Common myeloid progenitor, CD34-positive (primary cell): ENCODE measurements around the gene MKI67.

ENCODE experiments used
- CTCF ChIA-PET: fragments of 350-600 bp; sonication (Branson Sonifier 250); formaldehyde crosslinking; loops from one replicate; lab custom pipeline; 2021; ENCODE audit warnings: antibody characterized with exemption; lab: Charles Lee
- POLR2A ChIA-PET: fragments of 350-600 bp; sonication (Branson Sonifier 250); formaldehyde crosslinking; loops from one replicate; lab custom pipeline; 2021; ENCODE audit warnings: antibody characterized with exemption; lab: Charles Lee
- DNase-seq, 3 donors: peaks; one replicate each; pipeline versions ENCODE4 v3.0.0 to v3.0.0-alpha.2; 2013
- H3K27ac ChIP-seq, 2 experiments: 1 replicate in 1 of 2; 2 replicates in 1 of 2; pipeline ENCODE4 v1.7.0; 2013; ENCODE audit warnings: inconsistent platforms in 2 of 2, low read length in 2 of 2, mild to moderate bottlenecking in 2 of 2, low read depth in 1 of 2, moderate library complexity in 1 of 2; ENCODE audit not compliant: severe bottlenecking in 2 of 2, insufficient read depth in 1 of 2, poor library complexity in 1 of 2
- H3K27me3 ChIP-seq, 5 experiments: replicated peaks in 2 of 5; 1 replicate in 3 of 5; 2 replicates in 2 of 5; pipeline versions ENCODE4 v1.6.1 to v1.7.0; 2013; ENCODE audit warnings: low read length in 4 of 5, mild to moderate bottlenecking in 2 of 5, moderate library complexity in 2 of 5, inconsistent platforms in 1 of 5; ENCODE audit not compliant: insufficient read depth in 5 of 5, control insufficient read depth in 4 of 5
- H3K36me3 ChIP-seq, 4 experiments: 1 replicate in 2 of 4; 2 replicates in 2 of 4; pipeline versions ENCODE4 v1.6.1 to v1.7.0; 2013; ENCODE audit warnings: low read length in 3 of 4, control low read depth in 1 of 4, mild to moderate bottlenecking in 1 of 4; ENCODE audit not compliant: control insufficient read depth in 4 of 4, insufficient read depth in 4 of 4
- H3K4me1 ChIP-seq, 4 experiments: 1 replicate in 3 of 4; 2 replicates in 1 of 4; pipeline versions ENCODE4 v1.6.1 to v1.7.1; 2013; ENCODE audit warnings: low read length in 3 of 4, mild to moderate bottlenecking in 3 of 4, control low read depth in 1 of 4, inconsistent platforms in 1 of 4, moderate library complexity in 1 of 4; ENCODE audit not compliant: control insufficient read depth in 4 of 4, insufficient read depth in 4 of 4; ENCODE audit errors: control extremely low read depth in 1 of 4
- H3K4me3 ChIP-seq, 7 experiments: 1 replicate in 4 of 7; 2 replicates in 3 of 7; pipeline versions ENCODE4 v1.5.1 to v1.7.0; 2013; ENCODE audit warnings: mild to moderate bottlenecking in 7 of 7, low read length in 6 of 7, moderate library complexity in 6 of 7, inconsistent platforms in 2 of 7, low read depth in 2 of 7, control low read depth in 1 of 7; ENCODE audit not compliant: insufficient read depth in 4 of 7, control insufficient read depth in 1 of 7; ENCODE audit errors: extremely low read depth in 1 of 7
- H3K9me3 ChIP-seq, 5 experiments: 1 replicate in 4 of 5; 2 replicates in 1 of 5; pipeline versions ENCODE4 v1.6.1 to v1.7.1; 2013; ENCODE audit warnings: low read length in 4 of 5, mild to moderate bottlenecking in 2 of 5, inconsistent platforms in 1 of 5, low read depth in 1 of 5, moderate library complexity in 1 of 5; ENCODE audit not compliant: control insufficient read depth in 4 of 5, insufficient read depth in 2 of 5; ENCODE audit errors: control extremely low read depth in 1 of 5
- WGBS: methylation state at CpG from one replicate; pipeline ENCODE4 v1.1.5; 2013; ENCODE audit not compliant: insufficient coverage; 5-methylcytosine and 5-hydroxymethylcytosine counted together

Gene MKI67

DNA sequence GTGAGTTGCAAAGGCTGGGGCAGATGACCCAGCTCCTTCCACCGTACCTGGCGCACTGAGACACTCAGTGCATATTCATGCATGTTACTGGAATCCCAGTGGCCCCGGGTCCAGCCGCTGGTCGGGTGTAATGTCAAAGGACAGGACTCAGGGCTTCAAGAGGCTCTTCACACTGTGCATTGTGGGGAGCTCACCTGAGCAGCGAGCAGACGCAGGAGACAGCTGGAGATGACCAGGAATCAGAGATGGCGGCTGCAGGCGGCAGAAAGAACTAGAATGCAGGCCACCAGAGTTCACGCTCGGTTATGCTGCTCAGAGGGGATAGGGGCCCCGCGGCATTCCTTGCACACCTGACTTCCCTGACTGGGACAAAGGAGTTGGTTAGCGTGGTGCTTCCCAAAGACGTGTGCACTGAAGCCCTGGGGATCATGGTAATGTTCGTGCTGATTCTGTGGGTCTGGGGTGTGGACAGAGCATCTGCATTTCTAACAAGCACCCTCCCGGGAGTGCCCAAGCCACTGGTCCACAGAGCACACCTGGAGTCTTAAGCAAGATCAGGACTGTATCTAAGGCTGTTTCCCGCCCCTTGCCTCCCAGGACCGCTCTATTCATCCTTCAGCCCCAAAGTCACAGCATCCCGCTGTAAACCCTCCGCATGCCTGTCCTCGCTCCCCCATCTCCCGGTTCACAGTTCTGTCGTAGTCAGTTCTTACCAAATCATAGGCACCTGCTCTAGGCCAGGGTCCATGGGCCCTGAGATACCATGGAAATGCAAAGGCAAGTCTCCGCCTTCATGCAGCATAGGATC is 71.0 kb downstream of the MKI67 start:
- Histone ChIP-seq H3K36me3 (peaks cover 13 to 89% (median 58%) of the 10 kb centered on the region in 4 experiments), H3K4me3 (no peak overlapping the region), H3K27ac (no peak overlapping the region), H3K9me3 (no peaks in the 10 kb centered on the region), H3K4me1 (peaks cover 11 to 49% (median 17%) of the 10 kb centered on the region in 4 experiments), H3K27me3 (no peaks in the 10 kb centered on the region)
- CTCF ChIA-PET: interaction anchor here (1.6 to 17.7 kb wide), 3 partner anchors 12 to 20 kb away, joined by 4 to 288 read pairs (median 24); no protein-coding TSS in a partner anchor
- 99% methylated on average over 23 of the region's 25 CpGs for WGBS
- POLR2A ChIA-PET: no interaction called here
- no peak for DNase-seq

DNA sequence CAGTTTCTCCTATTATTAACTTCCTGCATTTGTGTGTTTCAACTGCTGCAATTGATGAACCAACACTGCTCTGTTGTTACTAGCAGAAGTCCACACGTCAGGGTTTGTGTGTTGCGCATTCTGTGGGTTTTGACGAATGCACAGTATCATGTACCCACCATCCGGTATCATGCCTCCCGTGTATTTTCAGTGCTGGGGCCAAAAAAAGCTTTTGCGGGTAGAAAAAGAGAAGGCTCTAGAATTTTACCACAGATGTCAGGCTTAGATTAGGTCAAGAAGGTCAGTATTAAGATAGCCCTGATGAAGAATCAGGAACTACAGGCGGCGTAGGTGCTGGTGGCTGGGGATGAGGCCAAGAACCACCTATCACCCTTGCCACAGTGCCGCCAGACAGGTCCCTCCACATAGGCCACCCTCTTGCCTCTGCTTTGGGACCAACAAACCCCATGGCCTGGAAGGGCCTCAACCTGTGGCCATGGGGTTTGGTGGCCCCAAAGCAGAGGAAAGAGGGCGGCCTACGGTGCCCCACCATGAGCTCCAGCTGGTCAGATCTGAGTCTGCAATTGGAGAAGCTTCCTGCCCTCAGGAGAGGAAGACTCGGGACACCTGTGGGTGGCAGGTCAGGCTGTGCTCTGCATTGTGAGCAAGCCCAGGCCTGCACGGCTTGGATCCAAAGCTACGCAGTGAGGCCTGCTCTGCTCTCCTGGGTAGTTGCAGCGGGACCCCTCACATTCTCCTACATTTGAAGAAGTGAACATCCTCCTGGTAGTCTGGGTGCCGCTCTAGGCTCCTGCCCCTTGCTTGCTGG is 71.9 kb downstream of the MKI67 start:
- ChIA-PET CTCF (interaction anchor here (1.3 to 17.7 kb wide), 3 partner anchors 12 to 94 kb away, joined by 3 to 288 read pairs (median 9); no protein-coding TSS in a partner anchor), POLR2A (interaction anchor here (0.6 to 7.9 kb wide), 2 partner anchors 8 to 9 kb away, joined by 4 to 102 read pairs; no protein-coding TSS in a partner anchor)
- Histone ChIP-seq H3K27ac (no peak overlapping the region), H3K4me3 (no peak overlapping the region), H3K4me1 (peaks cover 15 to 48% (median 23%) of the 10 kb centered on the region in 4 experiments), H3K36me3 (peaks cover 7 to 85% (median 52%) of the 10 kb centered on the region in 4 experiments), H3K9me3 (no peaks in the 10 kb centered on the region), H3K27me3 (no peaks in the 10 kb centered on the region)
- 95% methylated on average over 16 of the region's 16 CpGs for WGBS
- DNase-seq: peak; percentile 21 to 67 (median 56)

DNA sequence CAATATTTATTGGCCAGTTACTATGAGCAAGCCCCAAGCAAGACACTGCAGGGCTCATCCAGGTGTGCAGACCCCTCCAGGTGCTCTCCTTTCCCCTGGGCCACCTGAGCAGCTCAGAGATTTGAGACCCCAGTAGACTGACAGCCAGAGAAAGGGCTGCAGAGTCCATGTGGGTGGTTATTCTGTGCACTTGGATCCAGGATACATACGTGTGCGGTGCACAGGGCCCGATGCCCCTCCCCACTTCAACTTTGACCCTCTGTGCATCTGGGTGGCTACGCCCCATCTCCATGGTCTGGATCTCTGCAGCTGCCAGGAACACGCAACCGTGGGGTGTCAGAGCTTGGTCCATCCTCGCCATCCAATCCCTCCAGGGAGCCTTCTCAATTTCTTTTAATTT is 72.9 kb downstream of the MKI67 start:
- peaks cover 6 to 76% (median 50%) of the 10 kb centered on the region in 4 experiments for H3K36me3 ChIP-seq
- POLR2A ChIA-PET: interaction anchor here (7.9 kb wide), 1 partner anchor 9 kb away, joined by 102 read pairs; no protein-coding TSS in a partner anchor

DNA sequence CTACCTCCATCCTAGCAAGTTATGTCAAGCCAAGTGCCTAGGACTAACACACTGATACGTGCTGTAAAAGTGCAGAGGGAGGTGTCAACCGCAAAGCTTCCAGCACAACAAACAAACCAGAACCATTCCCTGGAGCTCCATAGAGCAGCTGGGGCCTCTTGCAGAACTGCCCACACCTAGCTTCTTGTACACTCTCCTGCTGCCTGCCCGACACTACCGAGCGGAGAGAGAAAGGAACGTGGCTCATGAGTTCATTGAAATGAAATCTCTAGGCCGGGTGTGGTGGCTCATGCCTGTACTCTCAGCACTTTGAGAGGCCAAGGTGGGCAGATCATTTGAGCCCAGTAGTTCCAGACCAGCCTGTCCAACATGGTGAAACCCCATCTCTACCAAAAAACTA is 73.5 kb downstream of the MKI67 start:
- H3K9me3 ChIP-seq: no peaks in the 10 kb centered on the region
- 96% methylated on average over 5 of the region's 7 CpGs for WGBS
- H3K27ac ChIP-seq: no peak overlapping the region
- no peak overlapping the region for H3K4me3 ChIP-seq
- no peaks in the 10 kb centered on the region for H3K27me3 ChIP-seq
- no peak for DNase-seq
- CTCF ChIA-PET: interaction anchor here (6.9 to 17.7 kb wide), 2 partner anchors 14 to 17 kb away, joined by 77 to 288 read pairs; no protein-coding TSS in a partner anchor
- H3K4me1 ChIP-seq: peaks cover 23 to 49% (median 32%) of the 10 kb centered on the region in 4 experiments
- POLR2A ChIA-PET: interaction anchor here (7.9 kb wide), 1 partner anchor 9 kb away, joined by 102 read pairs; no protein-coding TSS in a partner anchor
- peaks cover 4 to 70% (median 46%) of the 10 kb centered on the region in 4 experiments for H3K36me3 ChIP-seq

More for the DNA sequence above, 72.9 kb downstream of the MKI67 start:
- no peak overlapping the region for H3K4me3 ChIP-seq
- H3K27me3 ChIP-seq: no peaks in the 10 kb centered on the region
- DNase-seq: no peak
- WGBS: 100% methylated on average over 1 of the region's 7 CpGs
- H3K4me1 ChIP-seq: peaks cover 19 to 48% (median 27%) of the 10 kb centered on the region in 4 experiments
- no peak overlapping the region for H3K27ac ChIP-seq
- CTCF ChIA-PET: interaction anchor here (1.3 to 17.7 kb wide), 3 partner anchors 13 to 95 kb away, joined by 3 to 288 read pairs (median 9); no protein-coding TSS in a partner anchor
- H3K9me3 ChIP-seq: no peaks in the 10 kb centered on the region

GRCh38 chr10:128051548-128051947 is 74.7 kb downstream of the MKI67 start:
- ChIA-PET CTCF (interaction anchor here (6.9 to 17.7 kb wide), 2 partner anchors 15 to 16 kb away, joined by 77 to 288 read pairs; no protein-coding TSS in a partner anchor), POLR2A (interaction anchor here (0.6 to 7.9 kb wide), 2 partner anchors 11 to 14 kb away, joined by 5 to 102 read pairs; no protein-coding TSS in a partner anchor)
- 93% methylated on average over 3 of the region's 5 CpGs for WGBS
- Histone ChIP-seq H3K27ac (no peak overlapping the region), H3K4me3 (no peak overlapping the region), H3K9me3 (no peaks in the 10 kb centered on the region), H3K27me3 (no peaks in the 10 kb centered on the region), H3K4me1 (peaks cover 33 to 61% (median 40%) of the 10 kb centered on the region in 4 experiments), H3K36me3 (peaks cover 4 to 60% (median 39%) of the 10 kb centered on the region in 4 experiments)
- DNase-seq: no peak

DNA sequence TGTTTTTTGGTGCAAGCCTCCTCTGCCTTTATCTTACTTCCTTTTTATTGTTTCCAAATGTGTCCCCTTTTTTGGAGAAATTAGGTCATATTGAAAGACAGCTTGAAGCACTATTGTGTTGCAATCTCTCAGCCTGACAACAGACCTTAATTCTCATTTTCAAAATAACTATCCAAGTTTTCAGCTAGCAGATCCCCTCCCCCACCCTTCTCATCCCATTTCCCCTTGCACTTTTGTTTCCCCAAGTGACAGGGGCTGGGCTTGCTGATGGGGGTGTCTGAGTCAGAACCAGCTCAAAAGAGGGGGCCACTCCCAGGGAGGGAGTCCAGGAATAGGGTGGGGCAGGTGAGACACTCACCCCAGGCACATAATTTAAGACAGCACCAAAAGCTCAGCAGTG is 75.3 kb downstream of the MKI67 start:
- no peaks in the 10 kb centered on the region for H3K9me3 ChIP-seq
- POLR2A ChIA-PET: interaction anchor here (0.6 to 7.9 kb wide), 2 partner anchors 11 to 13 kb away, joined by 5 to 102 read pairs; no protein-coding TSS in a partner anchor
- CTCF ChIA-PET: interaction anchor here (6.9 to 17.7 kb wide), 2 partner anchors 16 kb away, joined by 77 to 288 read pairs; no protein-coding TSS in a partner anchor
- H3K4me1 ChIP-seq: peaks cover 33 to 67% (median 44%) of the 10 kb centered on the region in 4 experiments
- H3K4me3 ChIP-seq: no peak overlapping the region
- DNase-seq: peak in 1 of 3 donors; percentile 51
- H3K27me3 ChIP-seq: no peaks in the 10 kb centered on the region
- H3K36me3 ChIP-seq: peaks cover 4 to 54% (median 34%) of the 10 kb centered on the region in 4 experiments
- no peak overlapping the region for H3K27ac ChIP-seq
